HL-60 (cell line): ENCODE measurements around the gene C1QTNF3.

ENCODE experiments used
- CTCF ChIP-seq: IDR thresholded peaks from one replicate; pipeline ENCODE4 v1.5.1; 2011; ENCODE audit warnings: low read length, control low read depth, inconsistent platforms; ENCODE audit not compliant: insufficient read depth
- POLR2AphosphoS5 ChIP-seq: IDR thresholded peaks from 2 replicates; pipeline ENCODE4 v1.6.1; 2012; ENCODE audit warnings: low read depth

- TF ChIP-seq POLR2AphosphoS5, result no peak
- TF ChIP-seq CTCF, result no peak
These were observed 39.1 kb downstream of the C1QTNF3 start for GRCh38 chr5:34003941-34004340.
